ENCODE data around the gene TBC1D1. TPM values are rescaled to one million over a fixed set of nuclear protein-coding genes. Genes with fewer than 3 reads are reported as not detected.

Gene TBC1D1
- 100 to 1,000 TPM in 1 of 2 donors, 10 to 100 TPM in 1; 49.8 to 129 TPM for total RNA-seq

- WGBS = 0% methylated on average over 41 of the region's 43 CpGs
- Histone ChIP-seq H3K4me1 (replicated peaks) (no peaks in the 10 kb centered on the region), H3K9me3 (no peaks in the 10 kb centered on the region), H3K36me3 (no peaks in the 10 kb centered on the region), H3K27ac (peak within 1 kb of the TSS; percentile 81 to 90), H3K4me3 (peak within 1 kb of the TSS; percentile 86 to 93), H3K27me3 (replicated peaks; ENCODE audit: insufficient read depth) (no peaks in the 10 kb centered on the region)
- peak; percentile 27 for DNase-seq (ENCODE audit: low spot score)
- intact Hi-C loops (cut with DNase I) = loop anchor here (2.0 to 10.0 kb wide), 4 partner anchors 64 to 286 kb away; partner anchors contain the start of gene PGM2
- no peak for TF ChIP-seq CTCF (IDR thresholded peaks at IDR 0.05)
- no peak for TF ChIP-seq POLR2AphosphoS5 (IDR thresholded peaks at IDR 0.05)
- no peak for TF ChIP-seq POLR2A (IDR thresholded peaks at IDR 0.05)
Observed at GRCh38 chr4:37890801-37891259, at the start of gene TBC1D1. TBC1D1 (plus strand) TSS chr4:37891084; CDS start chr4:37902096, 11,012 bp downstream.

- H3K27me3 ChIP-seq (replicated peaks; ENCODE audit: insufficient read depth) = no peaks in the 10 kb centered on the region
- H3K36me3 ChIP-seq = peaks cover 0 to 5% of the 10 kb centered on the region in 2 donors
- no peak overlapping the region for H3K27ac ChIP-seq
- intact Hi-C loops (cut with DNase I) = no loop called here
- DNase-seq (ENCODE audit: low spot score) = no peak
- WGBS = 97% methylated on average over 5 of the region's 5 CpGs
- no peaks in the 10 kb centered on the region for H3K9me3 ChIP-seq
- H3K4me3 ChIP-seq = no peak overlapping the region
- no peaks in the 10 kb centered on the region for H3K4me1 ChIP-seq (replicated peaks)
- TF ChIP-seq CTCF (IDR thresholded peaks at IDR 0.05) (no peak), POLR2A (IDR thresholded peaks at IDR 0.05) (no peak), POLR2AphosphoS5 (IDR thresholded peaks at IDR 0.05) (no peak)
Observed at GRCh38 chr4:37844204-37844603, 46.7 kb upstream of the TBC1D1 start.

GRCh38 chr4:37845201-37845600 is 45.7 kb upstream of the TBC1D1 start:
- H3K36me3 ChIP-seq = peaks cover 0 to 5% of the 10 kb centered on the region in 2 donors

GRCh38 chr4:37847311-37847884 is 43.5 kb upstream of the TBC1D1 start:
- intact Hi-C loops (cut with DNase I) = no loop called here
- no peak for DNase-seq (ENCODE audit: low spot score)
- no peak for TF ChIP-seq POLR2A (IDR thresholded peaks at IDR 0.05)
- TF ChIP-seq POLR2AphosphoS5 (IDR thresholded peaks at IDR 0.05) = no peak
- Histone ChIP-seq H3K27me3 (replicated peaks; ENCODE audit: insufficient read depth) (no peaks in the 10 kb centered on the region), H3K36me3 (peaks cover 0 to 5% of the 10 kb centered on the region in 2 donors), H3K27ac (no peak overlapping the region), H3K4me3 (no peak overlapping the region), H3K9me3 (no peaks in the 10 kb centered on the region), H3K4me1 (replicated peaks) (no peaks in the 10 kb centered on the region)
- WGBS = 60% methylated on average over 5 of the region's 5 CpGs

More at GRCh38 chr4:37845201-37845600, 45.7 kb upstream of the TBC1D1 start:
- Histone ChIP-seq H3K27ac (no peak overlapping the region), H3K9me3 (no peaks in the 10 kb centered on the region), H3K4me3 (no peak overlapping the region), H3K4me1 (replicated peaks) (no peaks in the 10 kb centered on the region), H3K27me3 (replicated peaks; ENCODE audit: insufficient read depth) (no peaks in the 10 kb centered on the region)
- DNase-seq (ENCODE audit: low spot score) = no peak
- WGBS = 96% methylated on average over 4 of the region's 4 CpGs
- no peak for TF ChIP-seq POLR2A (IDR thresholded peaks at IDR 0.05)
- TF ChIP-seq POLR2AphosphoS5 (IDR thresholded peaks at IDR 0.05) = no peak
- no peak for TF ChIP-seq CTCF (IDR thresholded peaks at IDR 0.05)
- intact Hi-C loops (cut with DNase I) = no loop called here

GRCh38 chr4:37852376-37852775 is 38.5 kb upstream of the TBC1D1 start:
- peaks cover 0 to under 1% of the 10 kb centered on the region in 2 donors for H3K36me3 ChIP-seq

More at GRCh38 chr4:37852376-37852775, 38.5 kb upstream of the TBC1D1 start:
- WGBS = 89% methylated on average over 2 of the region's 2 CpGs
- Histone ChIP-seq H3K9me3 (no peaks in the 10 kb centered on the region), H3K4me3 (no peak overlapping the region), H3K4me1 (replicated peaks) (no peaks in the 10 kb centered on the region), H3K27ac (no peak overlapping the region), H3K27me3 (replicated peaks; ENCODE audit: insufficient read depth) (no peaks in the 10 kb centered on the region)
- intact Hi-C loops (cut with DNase I) = no loop called here
- TF ChIP-seq POLR2A (IDR thresholded peaks at IDR 0.05) (no peak), CTCF (IDR thresholded peaks at IDR 0.05) (no peak), POLR2AphosphoS5 (IDR thresholded peaks at IDR 0.05) (no peak)
- no peak for DNase-seq (ENCODE audit: low spot score)

Data from prostate gland (tissue), 2 donors.